ENCODE measurements around the gene NME7. TPM values are rescaled to one million over a fixed set of nuclear protein-coding genes. Genes with fewer than 3 reads are reported as not detected.

Gene NME7
- total RNA-seq, 1 experiment from 2014 or later: 34.2 TPM

DNA sequence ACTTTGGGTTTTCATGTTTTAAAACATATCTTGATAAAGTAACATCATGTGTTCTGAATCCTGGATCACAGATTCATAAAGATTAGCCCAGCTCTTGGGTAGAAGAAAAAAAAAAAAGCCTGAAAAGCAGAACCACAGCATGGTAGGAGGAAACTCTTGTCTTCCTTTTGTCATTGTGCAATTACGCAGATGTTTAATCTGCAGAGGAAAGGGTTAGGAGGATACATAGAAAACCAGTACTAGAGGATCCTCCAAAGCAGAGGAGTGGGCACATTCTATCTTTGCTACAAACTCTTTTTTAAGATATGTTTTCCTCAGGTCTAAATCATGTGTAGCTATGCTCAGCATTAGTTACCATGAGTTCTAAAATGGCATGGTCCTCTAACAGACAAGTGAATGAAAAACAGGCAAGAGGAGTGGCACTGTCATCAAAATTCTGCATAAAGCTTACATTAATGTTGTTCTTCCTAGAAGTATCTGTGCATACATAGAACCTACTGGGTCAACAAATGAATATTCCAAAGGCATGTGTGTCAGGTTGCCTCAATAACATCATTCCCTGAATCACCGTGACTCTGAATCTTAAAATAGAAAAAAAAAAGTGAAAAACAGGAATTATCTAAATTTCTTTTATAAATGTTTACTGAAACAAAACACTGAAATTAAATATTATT is 107.0 kb downstream of the NME7 start:
- Histone ChIP-seq H3K4me3 (ENCODE audit: low read depth, low read length, poor library complexity, severe bottlenecking) (no peak overlapping the region), H3K27ac (ENCODE audit: low read depth, low read length, poor library complexity, severe bottlenecking) (no peak overlapping the region), H3K4me1 (ENCODE audit: insufficient read depth, low read length, poor library complexity, severe bottlenecking) (no peaks in the 10 kb centered on the region), H3K36me3 (ENCODE audit: insufficient read depth, low read length, poor library complexity, severe bottlenecking) (no peaks in the 10 kb centered on the region), H3K27me3 (replicated peaks; ENCODE audit: insufficient read depth, low read depth, low read length, poor library complexity) (no peaks in the 10 kb centered on the region), H3K9me3 (ENCODE audit: low read depth, low read length, poor library complexity, severe bottlenecking) (no peaks in the 10 kb centered on the region)
- CTCF ChIA-PET: no interaction called here
- no TSS peak for BruUV-seq (replicated peaks)
- intact Hi-C loops (cut with micrococcal nuclease; ENCODE audit: unreplicated experiment): no loop called here
- DNase-seq (ENCODE audit: low spot score): no peak
- POLR2A ChIA-PET (ENCODE audit: low non-redundant PET): no interaction called here
- TF ChIP-seq EZH2 (IDR thresholded peaks at IDR 0.05; ENCODE audit: borderline replicate concordance, low read depth, low read length, poor library complexity, severe bottlenecking) (no peak), CTCF (conservative IDR thresholded peaks at IDR 0.05; ENCODE audit: low read depth, low read length) (no peak)

- TF ChIP-seq EZH2 (IDR thresholded peaks at IDR 0.05; ENCODE audit: borderline replicate concordance, low read depth, low read length, poor library complexity, severe bottlenecking) (no peak), CTCF (conservative IDR thresholded peaks at IDR 0.05; ENCODE audit: low read depth, low read length) (no peak)
- Histone ChIP-seq H3K4me3 (ENCODE audit: low read depth, low read length, poor library complexity, severe bottlenecking) (no peak overlapping the region), H3K27ac (ENCODE audit: low read depth, low read length, poor library complexity, severe bottlenecking) (no peak overlapping the region), H3K4me1 (ENCODE audit: insufficient read depth, low read length, poor library complexity, severe bottlenecking) (no peaks in the 10 kb centered on the region), H3K36me3 (ENCODE audit: insufficient read depth, low read length, poor library complexity, severe bottlenecking) (no peaks in the 10 kb centered on the region), H3K9me3 (ENCODE audit: low read depth, low read length, poor library complexity, severe bottlenecking) (no peaks in the 10 kb centered on the region), H3K27me3 (replicated peaks; ENCODE audit: insufficient read depth, low read depth, low read length, poor library complexity) (no peaks in the 10 kb centered on the region)
- DNase-seq (ENCODE audit: low spot score): no peak
- no TSS peak for BruUV-seq (replicated peaks)
- ChIA-PET CTCF (no interaction called here), POLR2A (ENCODE audit: low non-redundant PET) (no interaction called here)
- intact Hi-C loops (cut with micrococcal nuclease; ENCODE audit: unreplicated experiment): no loop called here
These were observed 107.8 kb downstream of the NME7 start for GRCh38 chr1:169259816-169260215.

DNA sequence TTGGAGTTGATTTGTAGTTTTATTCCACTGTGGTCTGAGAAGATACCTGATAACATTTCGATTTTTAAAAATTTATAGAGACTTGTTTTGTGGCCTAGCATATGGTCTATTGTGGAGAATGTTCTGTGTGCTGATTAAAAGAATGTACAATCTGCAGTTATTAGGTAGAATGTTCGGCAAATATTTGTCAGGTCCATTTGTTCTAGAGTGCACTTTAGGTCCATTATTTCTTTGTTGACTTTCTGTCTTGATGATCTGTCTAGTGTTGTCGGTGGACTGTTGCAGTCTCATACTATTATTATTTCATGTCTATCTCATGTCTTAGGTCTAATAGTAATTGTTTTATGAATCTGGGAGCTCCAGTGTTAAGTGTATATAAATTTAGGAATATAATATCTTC is 116.8 kb downstream of the NME7 start:
- intact Hi-C loops (cut with micrococcal nuclease; ENCODE audit: unreplicated experiment): no loop called here
- Histone ChIP-seq H3K36me3 (ENCODE audit: insufficient read depth, low read length, poor library complexity, severe bottlenecking) (no peaks in the 10 kb centered on the region), H3K27me3 (replicated peaks; ENCODE audit: insufficient read depth, low read depth, low read length, poor library complexity) (no peaks in the 10 kb centered on the region), H3K4me1 (ENCODE audit: insufficient read depth, low read length, poor library complexity, severe bottlenecking) (no peaks in the 10 kb centered on the region), H3K4me3 (ENCODE audit: low read depth, low read length, poor library complexity, severe bottlenecking) (no peak overlapping the region), H3K27ac (ENCODE audit: low read depth, low read length, poor library complexity, severe bottlenecking) (no peak overlapping the region), H3K9me3 (ENCODE audit: low read depth, low read length, poor library complexity, severe bottlenecking) (no peaks in the 10 kb centered on the region)
- no peak for DNase-seq (ENCODE audit: low spot score)
- TF ChIP-seq CTCF (conservative IDR thresholded peaks at IDR 0.05; ENCODE audit: low read depth, low read length) (no peak), EZH2 (IDR thresholded peaks at IDR 0.05; ENCODE audit: borderline replicate concordance, low read depth, low read length, poor library complexity, severe bottlenecking) (no peak)
- POLR2A ChIA-PET (ENCODE audit: low non-redundant PET): no interaction called here
- CTCF ChIA-PET: no interaction called here
- no TSS peak for BruUV-seq (replicated peaks)

Measured in A673 (cell line).